NB4 (cell line): ENCODE results near the gene MASP1.

Experiments
- DNase-seq: peaks from one replicate; pipeline ENCODE4 v3.0.0; 2010; ENCODE audit warnings: low read depth
- H3K4me3 ChIP-seq: one replicate; pipeline ENCODE4 v1.5.1; 2011; ENCODE audit warnings: mild to moderate bottlenecking, low read depth, low read length, moderate library complexity
- MYC ChIP-seq: IDR thresholded peaks from 2 replicates; pipeline ENCODE4 v1.6.1; 2011; ENCODE audit warnings: low read depth, low read length
- POLR2A ChIP-seq: IDR thresholded peaks from 2 replicates; pipeline ENCODE4 v1.6.1; 2011; ENCODE audit warnings: mild to moderate bottlenecking; ENCODE audit not compliant: insufficient read length; ENCODE audit errors: extremely low read depth
- TF ChIP-seq, protein P1 (sequence below): IDR thresholded peaks from 2 replicates; pipeline ENCODE4 v1.6.1; 2011; ENCODE audit warnings: low read depth, low read length
- TF ChIP-seq, protein P2 (sequence below): IDR thresholded peaks from one replicate; pipeline ENCODE4 v1.5.1; 2012; ENCODE audit warnings: low read depth, low read length

MASP1 gene

DNA sequence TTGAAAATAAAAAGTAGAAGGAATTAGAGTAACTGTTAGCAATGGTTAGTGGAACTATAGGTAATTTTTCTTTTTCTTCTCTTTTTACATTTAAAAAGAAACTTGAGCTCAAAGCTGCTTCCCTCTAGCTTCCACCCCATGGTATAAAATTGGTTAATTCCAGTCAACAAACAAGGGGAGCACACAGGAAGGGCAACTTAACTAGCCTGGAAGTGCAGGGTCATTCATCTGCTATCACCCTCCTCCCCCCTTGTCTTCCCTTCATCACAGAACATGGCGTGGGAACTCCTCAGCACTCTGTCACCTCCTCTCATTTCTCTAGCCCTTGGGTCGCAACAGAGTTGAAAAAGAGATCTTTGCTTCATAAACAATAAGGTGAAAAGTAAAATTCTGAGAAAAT, 20.0 kb downstream of the MASP1 start:
- TF ChIP-seq, protein P1, sequence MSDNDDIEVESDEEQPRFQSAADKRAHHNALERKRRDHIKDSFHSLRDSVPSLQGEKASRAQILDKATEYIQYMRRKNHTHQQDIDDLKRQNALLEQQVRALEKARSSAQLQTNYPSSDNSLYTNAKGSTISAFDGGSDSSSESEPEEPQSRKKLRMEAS = no peak
- TF ChIP-seq POLR2A (no peak), MYC (no peak)
- TF ChIP-seq, protein P2, sequence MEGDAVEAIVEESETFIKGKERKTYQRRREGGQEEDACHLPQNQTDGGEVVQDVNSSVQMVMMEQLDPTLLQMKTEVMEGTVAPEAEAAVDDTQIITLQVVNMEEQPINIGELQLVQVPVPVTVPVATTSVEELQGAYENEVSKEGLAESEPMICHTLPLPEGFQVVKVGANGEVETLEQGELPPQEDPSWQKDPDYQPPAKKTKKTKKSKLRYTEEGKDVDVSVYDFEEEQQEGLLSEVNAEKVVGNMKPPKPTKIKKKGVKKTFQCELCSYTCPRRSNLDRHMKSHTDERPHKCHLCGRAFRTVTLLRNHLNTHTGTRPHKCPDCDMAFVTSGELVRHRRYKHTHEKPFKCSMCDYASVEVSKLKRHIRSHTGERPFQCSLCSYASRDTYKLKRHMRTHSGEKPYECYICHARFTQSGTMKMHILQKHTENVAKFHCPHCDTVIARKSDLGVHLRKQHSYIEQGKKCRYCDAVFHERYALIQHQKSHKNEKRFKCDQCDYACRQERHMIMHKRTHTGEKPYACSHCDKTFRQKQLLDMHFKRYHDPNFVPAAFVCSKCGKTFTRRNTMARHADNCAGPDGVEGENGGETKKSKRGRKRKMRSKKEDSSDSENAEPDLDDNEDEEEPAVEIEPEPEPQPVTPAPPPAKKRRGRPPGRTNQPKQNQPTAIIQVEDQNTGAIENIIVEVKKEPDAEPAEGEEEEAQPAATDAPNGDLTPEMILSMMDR = no peak
- DNase-seq = no peak
- H3K4me3 ChIP-seq = no peak overlapping the region

DNA sequence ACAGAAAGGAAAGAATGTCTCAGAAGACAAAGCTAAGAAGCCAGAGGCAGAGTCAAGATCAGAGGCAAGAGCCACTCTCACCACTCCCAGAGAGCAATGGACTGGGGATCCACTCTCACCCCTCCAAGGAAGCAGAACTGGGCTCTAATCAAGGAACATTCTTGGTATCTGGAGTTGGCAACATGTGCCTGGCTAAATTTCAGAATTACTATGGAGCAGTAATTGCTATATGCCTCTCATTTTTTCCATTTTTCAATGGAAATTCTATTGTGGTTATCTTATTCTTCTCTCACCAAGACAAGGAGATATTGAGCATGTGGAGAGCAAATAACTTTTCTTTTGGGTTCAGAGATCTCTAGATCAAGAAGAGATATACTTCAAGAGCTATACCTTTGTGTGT, 22.1 kb downstream of the MASP1 start:
- no peak for TF ChIP-seq MYC
- TF ChIP-seq, protein P1 = no peak
- TF ChIP-seq POLR2A = no peak
- TF ChIP-seq, protein P2 = no peak
- no peak overlapping the region for H3K4me3 ChIP-seq
- no peak for DNase-seq

DNA sequence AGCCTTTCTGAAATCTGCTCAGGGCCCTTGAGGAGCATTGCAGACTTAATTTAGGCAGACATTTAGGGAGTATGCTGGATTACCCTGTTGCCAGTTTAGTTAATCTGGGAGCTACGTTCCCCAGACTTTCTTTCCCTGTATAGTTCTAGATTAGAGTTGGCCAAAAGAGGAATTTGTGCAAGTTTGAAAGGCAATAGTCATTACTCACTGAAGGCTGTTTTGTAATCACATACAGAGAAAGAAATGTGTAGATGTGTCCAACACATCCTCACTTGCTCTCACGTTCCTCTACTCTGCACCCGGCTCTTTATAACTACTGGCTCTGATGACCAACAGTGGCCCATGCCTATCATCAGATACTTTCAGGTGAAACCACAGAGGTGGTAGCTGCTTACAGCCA, 24.2 kb downstream of the MASP1 start:
- DNase-seq = no peak
- no peak for TF ChIP-seq MYC
- TF ChIP-seq, protein P2 = no peak
- TF ChIP-seq, protein P1 = no peak
- no peak for TF ChIP-seq POLR2A
- no peak overlapping the region for H3K4me3 ChIP-seq

DNA sequence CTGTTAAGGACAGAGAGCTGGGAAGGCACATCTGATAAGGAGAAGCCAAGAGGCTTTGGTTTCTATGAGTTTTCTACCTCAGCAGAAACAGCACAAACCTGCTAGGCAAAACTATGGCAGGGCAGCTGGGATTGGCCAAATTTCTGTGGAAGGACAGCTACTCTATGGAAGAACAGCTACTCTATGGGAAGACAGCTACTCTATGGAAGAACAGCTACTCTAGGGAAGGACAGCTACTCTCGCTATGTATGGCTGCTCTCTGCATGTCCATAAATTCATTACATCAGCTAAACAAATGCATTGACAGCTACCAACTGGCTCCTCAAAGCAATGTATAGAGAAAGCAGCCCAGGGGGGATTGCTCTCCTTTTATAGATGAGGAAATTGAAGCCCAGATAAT, 24.8 kb downstream of the MASP1 start:
- TF ChIP-seq MYC = no peak
- TF ChIP-seq, protein P2 = no peak
- TF ChIP-seq, protein P1 = no peak
- TF ChIP-seq POLR2A = no peak
- DNase-seq = no peak
- no peak overlapping the region for H3K4me3 ChIP-seq

DNA sequence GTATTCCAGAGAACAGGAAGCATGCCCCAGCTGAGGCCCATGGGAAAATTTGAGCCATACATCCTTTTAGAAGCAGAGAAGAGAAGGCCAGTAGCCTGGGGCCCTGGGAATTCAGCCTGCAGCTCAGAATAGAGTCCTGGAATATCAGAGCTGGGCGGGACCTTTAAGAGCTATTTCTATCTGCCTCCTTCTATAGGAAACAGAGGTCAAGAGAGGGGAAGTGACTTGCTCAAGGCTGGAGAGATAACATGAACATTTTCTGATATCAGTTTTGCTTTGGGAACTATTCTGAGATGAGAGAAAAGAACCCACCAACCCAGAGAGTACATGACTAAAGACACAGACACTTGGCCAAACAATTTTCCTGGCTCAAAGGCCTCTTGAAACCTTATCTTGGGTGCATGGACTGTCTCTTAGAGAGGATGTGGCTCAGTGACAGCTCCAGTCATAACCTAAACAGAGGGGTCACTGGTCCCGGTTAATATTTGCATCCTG, 26.0 kb downstream of the MASP1 start:
- DNase-seq = no peak
- TF ChIP-seq, protein P1 = no peak
- TF ChIP-seq, protein P2 = no peak
- TF ChIP-seq MYC = no peak
- H3K4me3 ChIP-seq = no peak overlapping the region

DNA sequence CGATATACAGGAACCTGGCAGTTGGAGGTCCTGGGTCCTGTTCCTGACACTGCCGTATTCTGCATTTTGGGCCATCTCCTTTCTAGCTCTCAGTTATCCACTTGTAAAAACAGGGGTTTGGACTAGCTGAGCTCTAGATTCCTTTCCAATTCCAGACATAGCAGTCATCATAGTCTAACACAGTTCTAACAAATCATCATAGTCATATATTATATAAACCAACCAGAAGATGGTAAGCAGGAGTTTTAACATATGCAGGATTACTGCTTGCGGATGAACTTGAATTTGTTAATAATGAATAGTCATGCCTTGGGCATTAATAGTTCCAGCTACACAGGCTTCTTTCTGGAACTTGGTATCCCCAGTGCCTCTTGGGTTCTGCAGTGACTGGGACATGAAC, 26.6 kb downstream of the MASP1 start:
- TF ChIP-seq, protein P2 = no peak
- TF ChIP-seq, protein P1 = no peak
- no peak for TF ChIP-seq MYC
- TF ChIP-seq POLR2A = no peak
- H3K4me3 ChIP-seq = no peak overlapping the region
- DNase-seq = no peak
